Caco-2 (cell line): ENCODE measurements around the gene SCTR. TPM values are rescaled to one million over a fixed set of nuclear protein-coding genes. Genes with fewer than 3 reads are reported as not detected.
"Not testable (repeated sequence)": the region's sequence is repeated elsewhere in the genome, so short reads cannot be mapped to it uniquely, and the experiment has no call there.

ENCODE experiments used
- BruUV-seq: library from RNA; stranded (reverse); fragments of 400-500 nt; replicated peaks from 2 replicates; lab custom pipeline; 2021; lab: Mats Ljungman, UMichigan
- CTCF ChIA-PET: fragments of 300-600 bp; sonication (Branson Sonifier 250); formaldehyde crosslinking; loops from one replicate; lab custom pipeline; 2022; ENCODE audit warnings: antibody characterized with exemption; lab: Charles Lee
- POLR2A ChIA-PET: fragments of 300-600 bp; sonication (Branson Sonifier 250); formaldehyde crosslinking; loops from one replicate; lab custom pipeline; 2022; ENCODE audit warnings: antibody characterized with exemption; lab: Charles Lee
- DNase-seq, 2 experiments: peaks; one replicate each; pipeline versions ENCODE4 v3.0.0 to v3.0.0-alpha.2; 2020 to 2022
- H3K27me3 ChIP-seq: replicated peaks from 2 replicates; pipeline ENCODE4 v1.6.0; 2011; ENCODE audit warnings: low read length; ENCODE audit not compliant: control insufficient read depth, insufficient read depth
- H3K36me3 ChIP-seq: 2 replicates; pipeline ENCODE4 v1.5.1; 2011; ENCODE audit warnings: low read length; ENCODE audit not compliant: control insufficient read depth, insufficient read depth
- H3K4me1 ChIP-seq: fragments of 250-450 bp; sonication (Bioruptor Pico); 2 replicates; pipeline ENCODE4 v1.5.1; 2020; ENCODE audit warnings: mild to moderate bottlenecking
- H3K4me3 ChIP-seq: 2 replicates; pipeline ENCODE4 v1.5.1; 2011; ENCODE audit warnings: low read depth, mild to moderate bottlenecking, control low read depth, low read length
- H3K9me3 ChIP-seq: fragments of 250-450 bp; sonication (Bioruptor Pico); 2 replicates; pipeline ENCODE4 v1.5.1; 2020; ENCODE audit warnings: mild to moderate bottlenecking, moderate library complexity
- H3K27ac Mint-ChIP-seq: one replicate; pipeline ENCODE4 v1.8.0; 2022; ENCODE audit warnings: mixed read lengths; ENCODE audit not compliant: unreplicated experiment
- H3K27me3 Mint-ChIP-seq: one replicate; pipeline ENCODE4 v1.8.0; 2022; ENCODE audit warnings: mixed read lengths; ENCODE audit not compliant: insufficient read depth, unreplicated experiment
- H3K36me3 Mint-ChIP-seq: one replicate; pipeline ENCODE4 v1.8.0; 2022; ENCODE audit warnings: mild to moderate bottlenecking, mixed read lengths; ENCODE audit not compliant: insufficient read depth, unreplicated experiment
- H3K4me1 Mint-ChIP-seq: one replicate; pipeline ENCODE4 v1.8.0; 2022; ENCODE audit warnings: low read depth, mixed read lengths; ENCODE audit not compliant: unreplicated experiment
- H3K4me3 Mint-ChIP-seq: one replicate; pipeline ENCODE4 v1.8.0; 2022; ENCODE audit warnings: mild to moderate bottlenecking, moderate library complexity, mixed read lengths; ENCODE audit not compliant: unreplicated experiment
- H3K9me3 Mint-ChIP-seq: one replicate; pipeline ENCODE4 v1.8.0; 2022; ENCODE audit warnings: mixed read lengths; ENCODE audit not compliant: unreplicated experiment
- intact Hi-C: fragments of 100-400 bp; cut with micrococcal nuclease; formaldehyde crosslinking; loops from one replicate; pipeline ENCODE4 v1.10.0; 2022; ENCODE audit not compliant: unreplicated experiment
- total RNA-seq: library from RNA; stranded (reverse); gene quantifications from 2 replicates; pipeline ENCODE4 v1.2.3, GENCODE V29; 2022
- TF ChIP-seq, protein P1 (sequence below), 2 experiments: fragments of 200-600 bp in 1 of 2; IDR thresholded peaks; 1 replicate in 1 of 2; 2 replicates in 1 of 2; pipeline versions ENCODE4 v1.5.1 to v1.8.0; 2011 to 2022; ENCODE audit warnings: antibody characterized with exemption in 1 of 2, control low read depth in 1 of 2, inconsistent platforms in 1 of 2, low read depth in 1 of 2, low read length in 1 of 2, mild to moderate bottlenecking in 1 of 2, moderate library complexity in 1 of 2; ENCODE audit not compliant: insufficient read depth in 1 of 2, severe bottlenecking in 1 of 2, unreplicated experiment in 1 of 2

SCTR gene
- total RNA-seq, 1 experiment from 2014 or later = not detected

DNA sequence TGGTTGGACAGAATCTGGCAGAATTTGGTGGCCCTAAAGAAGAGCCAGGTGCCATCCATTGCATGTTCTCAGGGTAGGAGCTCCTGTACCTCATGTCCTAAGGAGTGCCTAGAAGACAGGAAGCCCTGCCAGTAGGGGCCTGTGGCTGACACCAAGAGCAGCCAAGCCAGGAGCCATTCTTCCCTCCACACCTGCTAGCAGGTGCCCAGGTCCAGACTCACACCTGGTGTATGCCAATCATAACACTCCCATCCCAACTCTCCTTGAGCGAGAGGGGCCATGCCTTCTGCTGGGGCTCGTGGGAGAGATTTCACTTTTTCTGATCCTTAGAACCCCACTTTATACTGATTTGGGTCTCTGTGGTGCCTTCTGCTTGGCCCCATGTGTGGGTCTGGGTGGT lies 119.1 kb downstream of the SCTR start:
- no peak overlapping the region for H3K4me3 ChIP-seq
- BruUV-seq = no TSS peak
- ChIA-PET POLR2A (no interaction called here), CTCF (interaction anchor here (0.6 to 1.9 kb wide), 2 partner anchors 71 to 125 kb away, joined by 3 to 7 read pairs; no protein-coding TSS in a partner anchor)
- H3K9me3 Mint-ChIP-seq = peaks cover under 1% of the 10 kb centered on the region
- no peak overlapping the region for H3K27ac Mint-ChIP-seq
- H3K4me3 Mint-ChIP-seq = no peak overlapping the region
- H3K27me3 ChIP-seq = no peaks in the 10 kb centered on the region
- intact Hi-C loops = loop anchor here (5.0 kb wide), 2 partner anchors 87 to 93 kb away; no protein-coding TSS in a partner anchor
- DNase-seq = no peak
- no peaks in the 10 kb centered on the region for H3K9me3 ChIP-seq
- H3K4me1 ChIP-seq = peaks cover 8% of the 10 kb centered on the region
- TF ChIP-seq, protein P1, sequence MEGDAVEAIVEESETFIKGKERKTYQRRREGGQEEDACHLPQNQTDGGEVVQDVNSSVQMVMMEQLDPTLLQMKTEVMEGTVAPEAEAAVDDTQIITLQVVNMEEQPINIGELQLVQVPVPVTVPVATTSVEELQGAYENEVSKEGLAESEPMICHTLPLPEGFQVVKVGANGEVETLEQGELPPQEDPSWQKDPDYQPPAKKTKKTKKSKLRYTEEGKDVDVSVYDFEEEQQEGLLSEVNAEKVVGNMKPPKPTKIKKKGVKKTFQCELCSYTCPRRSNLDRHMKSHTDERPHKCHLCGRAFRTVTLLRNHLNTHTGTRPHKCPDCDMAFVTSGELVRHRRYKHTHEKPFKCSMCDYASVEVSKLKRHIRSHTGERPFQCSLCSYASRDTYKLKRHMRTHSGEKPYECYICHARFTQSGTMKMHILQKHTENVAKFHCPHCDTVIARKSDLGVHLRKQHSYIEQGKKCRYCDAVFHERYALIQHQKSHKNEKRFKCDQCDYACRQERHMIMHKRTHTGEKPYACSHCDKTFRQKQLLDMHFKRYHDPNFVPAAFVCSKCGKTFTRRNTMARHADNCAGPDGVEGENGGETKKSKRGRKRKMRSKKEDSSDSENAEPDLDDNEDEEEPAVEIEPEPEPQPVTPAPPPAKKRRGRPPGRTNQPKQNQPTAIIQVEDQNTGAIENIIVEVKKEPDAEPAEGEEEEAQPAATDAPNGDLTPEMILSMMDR (IDR thresholded peaks at IDR 0.05; ENCODE audit: insufficient read depth in 1 of 2, low read depth in 1 of 2, low read length in 1 of 2, severe bottlenecking in 1 of 2, unreplicated experiment in 1 of 2) = no peak
- no peaks in the 10 kb centered on the region for H3K36me3 ChIP-seq
- no peaks in the 10 kb centered on the region for H3K36me3 Mint-ChIP-seq
- no peaks in the 10 kb centered on the region for H3K27me3 Mint-ChIP-seq
- peaks cover 10% of the 10 kb centered on the region for H3K4me1 Mint-ChIP-seq

DNA sequence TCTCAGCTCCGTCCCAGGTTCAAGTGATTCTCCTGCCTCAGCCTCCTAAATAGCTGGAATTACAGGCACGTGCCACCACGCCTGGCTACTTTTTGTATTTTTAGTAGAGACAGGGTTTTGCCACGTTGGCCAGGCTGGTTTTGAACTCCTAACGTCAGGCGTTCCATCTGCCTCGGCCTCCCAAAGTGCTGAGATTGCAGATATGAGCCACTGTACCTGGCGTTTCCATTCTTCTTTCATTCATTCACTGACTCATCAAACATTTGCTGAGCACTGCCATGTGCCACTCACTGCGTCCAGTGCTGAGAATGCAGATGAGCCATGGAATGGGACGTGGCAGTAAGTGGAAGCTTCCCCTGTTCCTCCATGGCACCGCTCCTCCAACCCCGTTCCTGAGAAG lies 120.7 kb downstream of the SCTR start:
- H3K36me3 Mint-ChIP-seq, CTCF ChIA-PET, H3K4me3 Mint-ChIP-seq: not testable (repeated sequence)

DNA sequence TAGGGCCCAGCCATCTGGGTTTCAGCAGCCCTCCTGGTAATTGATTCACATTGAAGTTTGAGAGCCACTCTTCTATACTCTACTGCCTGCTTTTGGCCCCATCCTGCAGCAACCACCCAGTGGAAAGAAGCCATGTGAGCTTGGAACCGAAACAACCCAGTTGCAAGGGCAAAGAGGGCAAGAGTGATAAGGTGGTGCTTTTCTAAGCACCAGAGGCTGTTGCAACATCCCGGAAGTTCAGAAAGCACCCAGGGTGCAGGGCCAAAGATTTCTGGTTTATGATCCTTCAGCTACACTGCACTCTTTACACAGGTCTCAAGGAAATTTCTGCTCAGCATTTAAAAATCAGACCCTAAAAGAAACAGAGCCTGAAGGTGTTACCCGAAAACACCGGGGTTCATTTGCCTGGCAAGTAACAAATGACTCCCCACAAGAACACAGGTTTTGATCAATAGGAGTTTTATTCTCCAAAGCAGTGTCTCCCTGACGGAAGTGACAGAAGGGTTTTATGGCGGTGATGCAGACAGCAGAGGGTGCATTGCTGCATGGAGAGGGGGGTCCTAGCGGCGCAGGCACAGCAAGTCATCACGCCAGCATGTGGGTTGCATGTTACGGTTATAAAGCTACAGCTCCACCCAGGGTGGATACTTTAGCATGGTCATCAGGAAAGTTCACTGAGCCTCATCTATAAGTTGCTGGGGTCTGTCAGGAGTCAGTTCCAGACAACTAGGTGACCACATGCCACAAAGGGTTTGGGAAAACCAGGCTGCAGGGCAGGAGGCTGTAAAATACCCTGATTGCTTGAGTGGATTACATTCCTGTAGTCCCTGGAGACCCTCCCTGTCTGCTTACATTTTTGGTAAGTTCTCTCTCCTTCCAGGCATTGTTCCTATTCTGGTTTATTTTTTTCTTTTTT lies 121.4 kb downstream of the SCTR start:
- ChIA-PET POLR2A (no interaction called here), CTCF (interaction anchor here (0.8 kb wide), 1 partner anchor 78 kb away, joined by 3 read pairs; no protein-coding TSS in a partner anchor)
- Mint-ChIP-seq H3K4me1 (no peaks in the 10 kb centered on the region), H3K4me3 (no peak overlapping the region), H3K27me3 (no peaks in the 10 kb centered on the region), H3K9me3 (no peaks in the 10 kb centered on the region), H3K27ac (no peak overlapping the region), H3K36me3 (no peaks in the 10 kb centered on the region)
- no peaks in the 10 kb centered on the region for H3K36me3 ChIP-seq
- peak in 1 of 2 experiments; percentile 23 for DNase-seq
- H3K4me1 ChIP-seq = peaks cover 8% of the 10 kb centered on the region
- BruUV-seq = no TSS peak
- H3K27me3 ChIP-seq = no peaks in the 10 kb centered on the region
- intact Hi-C loops = no loop called here
- no peak overlapping the region for H3K4me3 ChIP-seq
- no peaks in the 10 kb centered on the region for H3K9me3 ChIP-seq
- TF ChIP-seq, protein P1 (IDR thresholded peaks at IDR 0.05; ENCODE audit: insufficient read depth in 1 of 2, low read depth in 1 of 2, low read length in 1 of 2, severe bottlenecking in 1 of 2, unreplicated experiment in 1 of 2) = no peak

More for the DNA sequence above, 120.7 kb downstream of the SCTR start:
- H3K36me3 ChIP-seq, H3K27me3 Mint-ChIP-seq, H3K9me3 Mint-ChIP-seq, intact Hi-C loops, H3K27ac Mint-ChIP-seq, H3K27me3 ChIP-seq, H3K4me1 ChIP-seq, H3K4me3 ChIP-seq, H3K4me1 Mint-ChIP-seq, DNase-seq, H3K9me3 ChIP-seq, POLR2A ChIA-PET, BruUV-seq: not testable (repeated sequence)
